H1 (cell line): ENCODE results near the gene TPM1. TPM values are rescaled to one million over a fixed set of nuclear protein-coding genes. Genes with fewer than 3 reads are reported as not detected.

Source experiments
- CEBPB ChIP-seq: IDR thresholded peaks from 2 replicates; pipeline ENCODE4 v1.6.1; 2012; ENCODE audit warnings: low read depth, low read length
- EP300 ChIP-seq, 2 experiments: IDR thresholded peaks; 1 replicate in 1 of 2; 2 replicates in 1 of 2; pipeline ENCODE4 v1.6.1; 2011 to 2012; ENCODE audit warnings: low read depth in 2 of 2, low read length in 2 of 2, mild to moderate bottlenecking in 2 of 2, borderline replicate concordance in 1 of 2, inconsistent platforms in 1 of 2, moderate library complexity in 1 of 2
- SIN3A ChIP-seq, 2 experiments: IDR thresholded peaks in 1 of 2; conservative IDR thresholded peaks in 1 of 2; 2 replicates each; pipeline ENCODE4 v1.6.1; 2011 to 2012; ENCODE audit warnings: low read length in 2 of 2, improper control_type of control experiment in 1 of 2, low read depth in 1 of 2, mild to moderate bottlenecking in 1 of 2
- polyA plus RNA-seq, 7 experiments: library from polyadenylated mRNA; depleted of rRNA in 3 of 7; stranded (reverse) in 5 of 7; unstranded in 2 of 7; fragments of >200 nt in 5 of 7; fragments of 200-250 nt in 2 of 7; gene quantifications; 1 replicate in 5 of 7; 2 replicates in 1 of 7; 4 replicates in 1 of 7; pipeline versions ENCODE4 v1.2.1 to v1.2.3, GENCODE V29; 2011 to 2013; ENCODE audit warnings: missing spikeins in 2 of 7, mixed read lengths in 2 of 7
- total RNA-seq: library from RNA; stranded (reverse); fragmentation: NEBNext Ultra II Directional; extraction: Animal tissue kit (Norgen Biotek cat#: 25700); gene quantifications from 2 replicates; pipeline ENCODE4 v1.2.1, GENCODE V29; 2021

Gene TPM1
- total and polyA plus RNA-seq, 2 of the 8 experiments (the other 6 are each of a cell fraction or from before 2014, with no cell fraction given), result 258 to 579 TPM

DNA sequence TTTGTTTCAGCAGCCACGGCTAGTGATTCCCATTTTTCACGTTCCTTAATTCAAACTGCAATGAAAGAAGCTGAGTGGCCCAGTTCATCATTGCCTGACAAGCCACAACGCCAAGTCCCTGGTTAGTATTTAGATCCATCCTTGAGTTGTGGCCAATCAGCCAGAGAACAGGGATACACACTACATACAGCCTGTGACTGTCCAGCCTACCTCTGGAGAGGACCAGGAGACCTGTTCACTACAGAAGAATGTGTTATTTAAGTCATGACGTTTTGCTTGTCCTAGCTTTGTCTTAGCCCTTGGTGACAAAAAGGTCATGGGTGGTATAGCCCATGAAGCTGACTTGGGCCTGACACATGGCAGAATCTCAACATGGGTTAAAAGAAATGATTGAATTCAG is 2.7 kb upstream of the TPM1 start (continued):
- no peak for TF ChIP-seq SIN3A (conservative IDR thresholded peaks at IDR 0.05 in 1 of 2, IDR thresholded peaks at IDR 0.05 in 1 of 2; ENCODE audit: low read depth in 1 of 2, low read length in 2 of 2)
- TF ChIP-seq EP300 (IDR thresholded peaks at IDR 0.05; ENCODE audit: borderline replicate concordance in 1 of 2, low read depth in 2 of 2, low read length in 2 of 2), result no peak
- TF ChIP-seq CEBPB, result no peak
